PC-3 (cell line): ENCODE data around the gene ACLY. TPM values are rescaled to one million over a fixed set of nuclear protein-coding genes. Genes with fewer than 3 reads are reported as not detected.

Experiments used
- ATAC-seq: fragments of 200-7000 bp; cut with Tn5 transposase; 2 replicates; pipeline ENCODE4 v1.9.1; 2020; ENCODE audit warnings: mild to moderate bottlenecking, moderate library complexity
- BruUV-seq: library from RNA; stranded (reverse); fragments of 400-500 nt; replicated peaks from 2 replicates; lab custom pipeline; 2021; lab: Mats Ljungman, UMichigan
- CTCF ChIA-PET: fragments of 300-600 bp; sonication (Branson Sonifier 250); formaldehyde crosslinking; loops from one replicate; lab custom pipeline; 2022; ENCODE audit warnings: antibody characterized with exemption; lab: Charles Lee
- POLR2A ChIA-PET: fragments of 300-600 bp; sonication (Branson Sonifier 250); formaldehyde crosslinking; loops from one replicate; lab custom pipeline; 2022; ENCODE audit warnings: antibody characterized with exemption; ENCODE audit not compliant: unreplicated experiment; lab: Charles Lee
- DNase-seq: peaks from one replicate; pipeline ENCODE4 v3.0.0-alpha.2; 2015
- H2AFZ ChIP-seq: fragments of 300-600 bp; sonication (generic); 2 replicates; pipeline ENCODE4 v1.6.0; 2016; ENCODE audit warnings: antibody characterized with exemption, low read length
- H3F3A ChIP-seq: fragments of 300-600 bp; sonication (generic); one replicate; pipeline ENCODE4 v1.6.0; 2017; ENCODE audit warnings: antibody characterized with exemption, low read length, control low read depth, mild to moderate bottlenecking; ENCODE audit not compliant: unreplicated experiment
- H3K27ac ChIP-seq: fragments of 300-600 bp; sonication (generic); 2 replicates; pipeline ENCODE4 v1.5.1; 2016; ENCODE audit warnings: mild to moderate bottlenecking, low read length
- H3K27me3 ChIP-seq: fragments of 300-600 bp; sonication (generic); 2 replicates; pipeline ENCODE4 v1.6.1; 2016; ENCODE audit warnings: low read length, mixed read lengths
- H3K36me3 ChIP-seq: fragments of 300-600 bp; sonication (generic); 2 replicates; pipeline ENCODE4 v1.6.1; 2016; ENCODE audit warnings: low read depth, mixed run types, low read length, mixed read lengths
- H3K4me1 ChIP-seq: fragments of 300-600 bp; sonication (generic); 2 replicates; pipeline ENCODE4 v1.5.1; 2016; ENCODE audit warnings: low read length; ENCODE audit not compliant: insufficient read depth
- H3K4me2 ChIP-seq: fragments of 300-600 bp; sonication (generic); 2 replicates; pipeline ENCODE4 v1.6.0; 2016; ENCODE audit warnings: low read length
- H3K4me3 ChIP-seq: fragments of 300-600 bp; sonication (generic); 2 replicates; pipeline ENCODE4 v1.5.1; 2016; ENCODE audit warnings: mild to moderate bottlenecking, low read length, mixed read lengths
- H3K79me2 ChIP-seq: fragments of 300-600 bp; sonication (generic); 2 replicates; pipeline ENCODE4 v1.6.1; 2017; ENCODE audit warnings: low read length, mixed read lengths
- H3K9ac ChIP-seq: fragments of 300-600 bp; sonication (generic); 2 replicates; pipeline ENCODE4 v1.6.0; 2016; ENCODE audit warnings: mild to moderate bottlenecking, low read length
- H3K9me2 ChIP-seq: fragments of 300-600 bp; sonication (generic); replicated peaks from 2 replicates; pipeline ENCODE4 v1.6.1; 2016; ENCODE audit warnings: mixed run types, low read length, mixed read lengths
- H3K9me3 ChIP-seq: fragments of 300-600 bp; sonication (generic); 2 replicates; pipeline ENCODE4 v1.6.1; 2016; ENCODE audit warnings: low read length, mixed read lengths
- H4K20me1 ChIP-seq: fragments of 300-600 bp; sonication (generic); 2 replicates; pipeline ENCODE4 v1.6.1; 2016; ENCODE audit warnings: low read length, mixed read lengths
- CTCF ChIP-seq: fragments of 300-600 bp; sonication (generic); conservative IDR thresholded peaks from 2 replicates; pipeline ENCODE4 v1.5.1; 2017; ENCODE audit warnings: antibody characterized with exemption, low read depth, mild to moderate bottlenecking, low read length
- EZH2 ChIP-seq: fragments of 300-600 bp; sonication (generic); IDR thresholded peaks from one replicate; pipeline ENCODE4 v1.6.1; 2017; ENCODE audit warnings: antibody characterized with exemption, mild to moderate bottlenecking, low read length; ENCODE audit not compliant: unreplicated experiment
- EZH2phosphoT487 ChIP-seq: fragments of 300-600 bp; sonication (generic); IDR thresholded peaks from 2 replicates; pipeline ENCODE4 v1.6.1; 2018; ENCODE audit warnings: mild to moderate bottlenecking, antibody characterized with exemption, low read length, borderline replicate concordance
- intact Hi-C: fragments of 100-400 bp; cut with micrococcal nuclease; formaldehyde crosslinking; loops from 2 replicates; pipeline ENCODE4 v1.9.0; 2023
- total RNA-seq: library from RNA; depleted of rRNA; stranded (reverse); fragments of >200 nt; gene quantifications from 2 replicates; pipeline ENCODE4 v1.2.3, GENCODE V29; 2014

Gene ACLY
- total RNA-seq, 1 experiment from 2014 or later, result 114 TPM

GRCh38 chr17:41837761-41838538 lies 80.8 kb downstream of the ACLY start, which contains the start of gene KLHL10:
Gene KLHL10, plus strand, starts transcription at chr17:41837825. Its CDS starts 108 bp downstream, at chr17:41837933.
- H2AFZ ChIP-seq, result peak within 1 kb of the TSS; percentile 74
- no peaks in the 10 kb centered on the region for H3K36me3 ChIP-seq
- peaks cover 15% of the 10 kb centered on the region for H3K79me2 ChIP-seq
- ChIA-PET POLR2A (no interaction called here), CTCF (no interaction called here)
- H3K9ac ChIP-seq, result no peak within 1 kb of the TSS
- no TSS peak for BruUV-seq
- ATAC-seq (no peak), DNase-seq (no peak)
- H3K27ac ChIP-seq, result no peak within 1 kb of the TSS
- no peaks in the 10 kb centered on the region for H3K9me2 ChIP-seq
- H3K9me3 ChIP-seq, result no peaks in the 10 kb centered on the region
- H3K27me3 ChIP-seq, result no peaks in the 10 kb centered on the region
- TF ChIP-seq EZH2 (no peak), CTCF (no peak), EZH2phosphoT487 (no peak)
- H3K4me3 ChIP-seq, result peak within 1 kb of the TSS; percentile 95; the same call in 1 of the 2 replicates
- H3K4me2 ChIP-seq, result peak within 1 kb of the TSS; percentile 81
- H3K4me1 ChIP-seq, result peaks cover 8% of the 10 kb centered on the region
- intact Hi-C loops, result no loop called here
- no peaks in the 10 kb centered on the region for H3F3A ChIP-seq
- H4K20me1 ChIP-seq, result no peaks in the 10 kb centered on the region

GRCh38 chr17:41836550-41837196 lies 82.1 kb downstream of the ACLY start:
- Histone ChIP-seq H2AFZ (peak overlapping the region; percentile 74), H3K4me2 (peak overlapping the region; percentile 81), H3F3A (no peaks in the 10 kb centered on the region), H3K36me3 (no peaks in the 10 kb centered on the region), H3K9me2 (no peaks in the 10 kb centered on the region), H3K9ac (peak overlapping the region; percentile 23; the same call in 1 of the 2 replicates), H3K27ac (no peak overlapping the region), H3K4me3 (peak overlapping the region; percentile 95), H3K79me2 (peaks cover 15% of the 10 kb centered on the region), H4K20me1 (no peaks in the 10 kb centered on the region), H3K27me3 (no peaks in the 10 kb centered on the region), H3K4me1 (peaks cover 8% of the 10 kb centered on the region), H3K9me3 (no peaks in the 10 kb centered on the region)
- ATAC-seq, result peak; percentile 6
- intact Hi-C loops, result no loop called here
- ChIA-PET POLR2A (no interaction called here), CTCF (no interaction called here)
- TSS peak; percentile 65 for BruUV-seq
- TF ChIP-seq CTCF (no peak), EZH2phosphoT487 (no peak), EZH2 (no peak)
- DNase-seq, result no peak
